Measurements from ENCODE around the gene ELMO3. TPM values are rescaled to one million over a fixed set of nuclear protein-coding genes. Genes with fewer than 3 reads are reported as not detected.

Gene ELMO3
- total RNA-seq, 1 donor from 2014 or later = 4.5 TPM

- H3K36me3 Mint-ChIP-seq (ENCODE audit: low read depth) = peaks cover 14% of the 10 kb centered on the region
- no peaks in the 10 kb centered on the region for H3K9me3 Mint-ChIP-seq
- no peaks in the 10 kb centered on the region for H3K27me3 Mint-ChIP-seq (ENCODE audit: low read depth)
- DNase-seq (ENCODE audit: low read depth, low spot score) = no peak
- H3K27ac Mint-ChIP-seq (ENCODE audit: unreplicated experiment) = no peak overlapping the region
- peaks cover 9% of the 10 kb centered on the region for H3K4me1 Mint-ChIP-seq
- no peak overlapping the region for H3K4me3 Mint-ChIP-seq
- TF ChIP-seq, protein P1, sequence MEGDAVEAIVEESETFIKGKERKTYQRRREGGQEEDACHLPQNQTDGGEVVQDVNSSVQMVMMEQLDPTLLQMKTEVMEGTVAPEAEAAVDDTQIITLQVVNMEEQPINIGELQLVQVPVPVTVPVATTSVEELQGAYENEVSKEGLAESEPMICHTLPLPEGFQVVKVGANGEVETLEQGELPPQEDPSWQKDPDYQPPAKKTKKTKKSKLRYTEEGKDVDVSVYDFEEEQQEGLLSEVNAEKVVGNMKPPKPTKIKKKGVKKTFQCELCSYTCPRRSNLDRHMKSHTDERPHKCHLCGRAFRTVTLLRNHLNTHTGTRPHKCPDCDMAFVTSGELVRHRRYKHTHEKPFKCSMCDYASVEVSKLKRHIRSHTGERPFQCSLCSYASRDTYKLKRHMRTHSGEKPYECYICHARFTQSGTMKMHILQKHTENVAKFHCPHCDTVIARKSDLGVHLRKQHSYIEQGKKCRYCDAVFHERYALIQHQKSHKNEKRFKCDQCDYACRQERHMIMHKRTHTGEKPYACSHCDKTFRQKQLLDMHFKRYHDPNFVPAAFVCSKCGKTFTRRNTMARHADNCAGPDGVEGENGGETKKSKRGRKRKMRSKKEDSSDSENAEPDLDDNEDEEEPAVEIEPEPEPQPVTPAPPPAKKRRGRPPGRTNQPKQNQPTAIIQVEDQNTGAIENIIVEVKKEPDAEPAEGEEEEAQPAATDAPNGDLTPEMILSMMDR (conservative IDR thresholded peaks at IDR 0.05) = no peak
These were observed 34.7 kb downstream of the ELMO3 start for GRCh38 chr16:67233596-67233995.

DNA sequence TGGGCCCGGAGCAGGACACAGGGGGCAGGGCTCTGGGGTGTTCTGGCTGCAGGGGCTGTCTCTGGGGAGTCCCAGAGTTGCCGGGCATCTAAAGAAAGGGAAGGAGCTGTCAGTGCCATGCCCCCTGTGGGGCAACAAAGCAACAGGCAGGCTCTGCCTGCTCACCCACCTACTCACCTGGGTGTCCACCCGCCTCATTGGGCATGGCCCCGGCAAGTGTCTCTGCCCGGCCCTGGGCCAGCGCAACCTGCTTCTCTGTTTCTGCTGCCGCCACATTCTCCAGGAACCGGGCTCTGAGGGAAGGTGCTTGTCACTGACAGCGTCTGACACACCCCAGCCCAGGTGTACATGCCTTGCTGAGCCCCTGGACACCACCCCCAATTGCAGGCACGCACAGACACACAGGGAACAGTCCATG lies 35.3 kb downstream of the ELMO3 start:
- Mint-ChIP-seq H3K4me3 (no peak overlapping the region), H3K4me1 (peaks cover 9% of the 10 kb centered on the region), H3K27me3 (ENCODE audit: low read depth) (no peaks in the 10 kb centered on the region), H3K36me3 (ENCODE audit: low read depth) (peaks cover 14% of the 10 kb centered on the region), H3K9me3 (no peaks in the 10 kb centered on the region), H3K27ac (ENCODE audit: unreplicated experiment) (no peak overlapping the region)
- no peak for DNase-seq (ENCODE audit: low read depth, low spot score)
- TF ChIP-seq, protein P1 (conservative IDR thresholded peaks at IDR 0.05) = no peak

DNA sequence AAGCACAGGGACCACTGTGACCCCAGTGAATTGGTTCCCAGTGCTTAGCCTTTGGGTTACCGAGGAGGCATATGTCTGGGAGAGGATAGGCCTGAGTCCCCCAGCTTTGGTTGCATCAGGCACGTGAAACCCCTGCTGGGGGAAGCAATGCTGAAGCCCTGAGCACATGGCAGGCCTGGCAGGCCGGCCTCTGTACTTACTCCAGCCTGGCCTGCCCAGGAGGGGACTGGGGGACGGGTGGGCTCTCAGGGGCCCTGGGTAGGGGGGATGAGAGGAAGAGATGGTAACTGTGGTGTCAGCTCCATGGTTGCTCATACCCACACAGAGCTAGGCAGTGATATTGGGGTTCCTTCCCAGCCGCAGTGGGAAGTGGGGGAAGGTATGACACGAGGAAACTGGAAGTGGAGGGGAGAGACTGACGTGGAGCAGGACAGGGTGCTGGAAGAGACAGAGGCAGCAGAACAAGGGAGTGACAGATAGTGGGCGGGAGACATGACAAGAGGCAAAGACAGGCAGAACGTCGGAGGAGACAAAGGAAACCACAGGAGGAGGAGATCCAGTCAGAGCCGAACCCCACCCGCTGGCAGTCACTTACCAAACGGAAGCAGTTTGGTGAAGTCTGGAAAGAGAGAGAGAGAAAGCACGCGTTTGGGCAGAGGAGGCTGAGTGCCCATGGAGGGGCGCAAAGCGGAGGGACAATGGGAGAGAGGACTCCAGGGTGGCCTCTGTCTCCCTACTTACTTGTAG lies 37.1 kb downstream of the ELMO3 start:
- Mint-ChIP-seq H3K4me3 (no peak overlapping the region), H3K4me1 (peaks cover 9% of the 10 kb centered on the region), H3K27ac (ENCODE audit: unreplicated experiment) (peak overlapping the region; percentile 78), H3K36me3 (ENCODE audit: low read depth) (peaks cover 12% of the 10 kb centered on the region), H3K9me3 (no peaks in the 10 kb centered on the region), H3K27me3 (ENCODE audit: low read depth) (no peaks in the 10 kb centered on the region)
- DNase-seq (ENCODE audit: low read depth, low spot score) = no peak
- TF ChIP-seq, protein P1 (conservative IDR thresholded peaks at IDR 0.05) = no peak

DNA sequence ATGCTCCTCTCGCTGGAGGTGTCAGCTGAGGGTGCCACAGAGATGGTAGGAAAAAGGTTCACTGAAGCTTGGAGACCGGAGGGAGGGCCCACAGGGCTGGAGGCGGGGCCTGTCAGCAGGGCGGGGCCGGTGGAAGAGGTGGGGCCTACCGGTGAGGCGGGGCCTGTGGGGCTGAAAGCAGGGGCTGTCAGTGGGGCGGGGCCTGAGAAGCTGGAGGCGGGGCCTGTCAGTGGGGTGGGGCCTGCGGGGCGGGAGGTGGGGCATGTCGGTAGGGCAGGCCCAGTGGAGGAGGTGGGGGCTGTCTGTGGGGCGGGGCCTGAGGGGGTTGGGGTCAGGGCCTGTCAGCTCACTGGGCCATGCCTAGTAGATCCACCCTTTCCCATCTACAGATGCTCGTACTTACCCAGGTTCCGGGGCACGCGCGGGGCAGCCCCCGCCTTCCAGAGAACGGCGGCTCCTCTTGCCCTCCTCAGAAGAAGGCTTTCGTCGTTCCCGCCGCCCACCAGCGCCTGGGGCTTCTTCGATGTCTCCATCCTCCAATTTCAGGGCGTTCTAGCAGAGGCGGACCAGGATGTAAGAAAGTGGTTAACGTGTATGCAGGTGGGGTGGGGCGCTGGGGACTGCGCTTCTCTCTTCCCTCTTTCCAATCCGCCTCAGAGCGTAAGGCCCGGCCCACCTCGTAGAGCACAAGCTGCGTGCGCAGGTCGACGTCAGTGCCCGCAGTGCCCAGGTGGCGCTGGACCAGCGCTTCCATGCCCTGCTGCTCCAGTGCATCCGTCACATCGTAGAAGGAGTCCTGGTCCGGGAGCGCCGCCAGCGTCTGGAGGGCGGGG lies 37.8 kb downstream of the ELMO3 start:
- Mint-ChIP-seq H3K4me3 (no peak overlapping the region), H3K36me3 (ENCODE audit: low read depth) (peaks cover 12% of the 10 kb centered on the region), H3K4me1 (peaks cover 14% of the 10 kb centered on the region), H3K27me3 (ENCODE audit: low read depth) (no peaks in the 10 kb centered on the region), H3K27ac (ENCODE audit: unreplicated experiment) (no peak overlapping the region), H3K9me3 (no peaks in the 10 kb centered on the region)
- peak; percentile 42 for DNase-seq (ENCODE audit: low read depth, low spot score)
- TF ChIP-seq, protein P1 (conservative IDR thresholded peaks at IDR 0.05) = no peak

DNA sequence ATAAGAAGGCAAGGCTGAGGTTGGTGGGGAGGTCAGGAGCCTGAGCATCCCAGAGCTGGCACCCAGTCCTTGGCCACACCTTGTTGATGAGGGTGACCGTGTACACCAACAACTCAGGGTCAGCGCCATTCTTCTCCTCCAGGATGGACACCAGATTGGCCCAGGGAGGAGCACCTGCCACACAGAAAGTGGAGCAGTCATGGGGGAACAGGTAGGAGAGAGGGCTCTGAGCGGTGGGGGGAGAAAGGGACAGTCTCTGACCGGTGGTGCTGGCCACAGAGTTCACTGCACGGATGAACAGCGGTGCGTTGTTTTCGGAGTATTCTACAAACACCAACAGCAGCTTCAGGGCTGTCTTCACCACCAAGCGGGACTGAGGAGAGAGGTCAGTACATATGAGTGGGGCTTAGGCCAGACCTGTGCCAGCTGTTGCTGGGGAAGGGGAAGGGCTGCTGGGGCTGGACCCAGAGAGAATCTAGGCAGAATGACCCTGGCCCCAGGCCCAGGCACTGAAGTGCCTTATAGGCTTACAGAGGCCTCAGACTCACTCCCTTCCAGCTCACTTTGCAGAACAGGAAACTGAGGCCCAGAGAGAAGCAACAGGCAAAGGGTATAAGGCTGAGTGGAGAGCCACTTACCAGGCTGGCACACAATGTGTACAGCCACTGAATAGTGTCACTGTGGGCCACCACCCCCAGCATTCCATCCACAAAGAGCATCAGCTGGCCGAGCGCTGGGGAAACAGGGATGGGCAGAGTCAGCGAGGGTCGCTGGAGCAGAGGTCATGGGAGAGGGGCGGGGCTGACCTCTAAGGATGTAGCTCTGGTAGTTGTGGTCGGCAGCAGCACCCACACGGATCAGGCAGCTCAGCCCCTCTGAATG lies 38.7 kb downstream of the ELMO3 start:
- no peak for DNase-seq (ENCODE audit: low read depth, low spot score)
- Mint-ChIP-seq H3K27ac (ENCODE audit: unreplicated experiment) (no peak overlapping the region), H3K27me3 (ENCODE audit: low read depth) (no peaks in the 10 kb centered on the region), H3K4me1 (peaks cover 14% of the 10 kb centered on the region), H3K9me3 (no peaks in the 10 kb centered on the region), H3K36me3 (ENCODE audit: low read depth) (peaks cover 12% of the 10 kb centered on the region), H3K4me3 (no peak overlapping the region)
- TF ChIP-seq, protein P1 (conservative IDR thresholded peaks at IDR 0.05) = no peak
